Activated CD4-positive, alpha-beta T cell treated with anti-CD3 and anti-CD28 coated beads, Interleukin-2, amount 50 U/mL, for 24 hours (primary cell): ENCODE measurements around the gene RNGTT.

Experiments used
- DNase-seq, 2 donors: peaks; one replicate each; pipeline ENCODE4 v3.0.0-alpha.2; 2020; ENCODE audit warnings: low read depth in 1 of 2, low spot score in 1 of 2

Gene RNGTT

DNA sequence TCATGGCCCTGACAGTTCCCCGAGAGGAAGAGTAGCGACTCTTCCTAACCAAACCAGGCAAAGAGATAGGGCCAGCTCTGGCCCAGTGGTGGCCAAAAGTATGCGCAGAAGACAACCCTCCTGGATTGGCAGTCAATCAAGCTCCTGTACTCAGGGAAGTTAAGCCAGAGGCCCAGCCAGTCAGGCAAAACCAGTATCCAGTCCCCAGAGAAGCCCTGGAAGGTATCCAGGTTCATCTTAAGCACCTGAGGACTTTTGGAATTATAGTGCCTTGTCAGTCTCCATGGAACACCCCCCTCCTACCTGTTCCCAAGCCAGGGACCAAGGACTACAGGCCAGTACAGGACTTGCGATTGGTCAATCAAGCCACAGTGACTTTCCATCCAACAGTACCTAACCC lies 298.3 kb downstream of the RNGTT start:
- DNase-seq: no peak

DNA sequence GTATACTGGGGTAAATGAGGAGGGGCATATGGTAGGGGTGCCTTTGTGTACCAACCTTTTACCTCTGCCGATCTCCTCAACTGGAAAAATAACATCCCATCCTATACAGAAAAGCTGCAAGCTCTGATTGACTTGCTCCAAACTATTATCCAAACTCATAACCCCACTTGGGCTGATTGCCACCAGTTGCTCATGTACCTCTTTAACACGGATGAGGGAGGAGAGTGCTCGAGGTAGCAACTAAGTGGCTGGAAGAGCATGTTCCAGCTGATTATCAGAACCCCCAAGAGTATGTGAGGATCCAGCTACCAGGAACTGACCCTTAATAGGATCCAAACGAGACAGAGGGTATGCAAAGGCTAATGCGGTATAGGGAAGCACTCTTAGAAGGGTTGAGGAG lies 299.6 kb downstream of the RNGTT start:
- no peak for DNase-seq

DNA sequence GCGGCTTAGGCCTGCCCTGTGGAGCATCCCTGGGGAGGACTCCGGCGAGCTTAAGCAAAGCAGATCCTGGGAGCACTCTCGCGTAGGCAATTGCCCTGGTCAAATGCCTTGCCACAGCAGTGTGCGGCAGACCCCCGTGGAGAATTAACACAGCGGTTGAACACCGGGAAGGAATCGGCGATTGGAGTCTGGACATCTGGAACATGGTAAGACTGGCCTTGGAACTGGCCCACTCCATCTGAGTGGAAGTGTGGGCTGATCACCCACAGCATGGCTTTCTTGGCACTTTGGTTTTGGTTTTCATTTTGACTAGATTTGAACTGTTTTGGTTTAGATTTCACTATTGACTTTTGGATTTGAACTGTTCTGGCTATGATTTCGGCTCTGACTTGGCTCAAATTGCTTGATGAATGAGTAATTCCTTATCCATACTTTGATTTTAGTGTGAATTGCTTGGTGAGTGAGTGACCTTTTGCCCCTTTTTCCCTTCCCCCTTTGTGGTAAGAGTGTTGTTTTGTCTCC lies 300.7 kb downstream of the RNGTT start:
- DNase-seq: no peak

DNA sequence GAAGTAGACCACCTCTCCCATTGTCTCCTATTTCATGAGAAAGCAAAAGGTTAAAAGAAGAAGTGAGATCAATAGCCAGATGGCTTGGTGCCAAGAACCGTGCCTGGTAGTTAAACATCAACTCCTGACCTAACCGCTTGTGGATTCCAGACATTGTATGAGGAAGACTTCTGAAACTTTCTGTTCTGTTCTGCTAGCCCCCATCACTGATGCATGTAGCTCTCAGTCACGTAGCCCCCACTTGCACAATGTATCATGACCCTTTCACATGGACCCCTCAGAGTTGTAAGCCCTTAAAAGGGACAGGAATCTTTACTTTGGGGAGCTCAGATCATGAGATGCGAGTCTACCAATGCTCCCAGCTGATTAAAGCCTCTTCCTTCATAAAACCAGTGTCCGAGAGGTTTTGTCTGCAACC lies 301.2 kb downstream of the RNGTT start:
- DNase-seq: no peak

DNA sequence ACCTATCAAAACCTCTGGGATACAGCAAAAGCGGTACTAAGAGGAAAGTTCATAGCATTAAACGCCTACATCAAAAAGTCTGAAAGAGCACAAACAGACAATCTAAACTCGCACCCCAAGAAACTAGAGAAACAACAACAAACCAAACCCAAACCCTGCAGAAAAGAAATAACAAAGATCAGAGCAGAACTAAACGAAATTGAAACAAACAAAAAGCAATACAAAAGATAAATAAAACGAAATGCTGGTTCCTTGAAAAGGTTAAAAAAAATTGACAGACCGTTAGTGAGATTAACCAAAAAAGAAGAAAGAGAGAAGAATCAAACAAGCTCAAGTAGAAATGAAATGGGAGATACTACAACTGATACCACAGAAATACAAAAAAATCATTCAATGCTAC lies 302.3 kb downstream of the RNGTT start:
- no peak for DNase-seq

DNA sequence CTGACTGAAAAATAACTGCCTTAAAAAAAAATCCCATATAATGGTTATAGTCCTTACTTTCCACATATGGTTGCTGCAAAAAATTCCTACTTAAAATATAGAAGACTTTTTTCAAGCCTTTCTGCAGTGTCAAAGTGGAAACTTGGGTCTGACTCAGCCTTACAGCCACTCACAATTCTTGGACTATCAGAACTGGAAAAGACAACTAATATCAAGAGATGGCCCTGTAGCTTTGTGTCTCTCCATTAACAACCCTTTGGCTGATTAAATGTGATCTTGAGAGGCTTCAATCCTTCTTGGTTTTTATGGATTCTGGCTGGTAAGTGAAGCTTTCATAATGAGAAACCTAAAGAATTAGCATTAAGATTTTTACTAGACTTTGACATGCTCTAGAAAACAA lies 307.8 kb downstream of the RNGTT start:
- no peak for DNase-seq

DNA sequence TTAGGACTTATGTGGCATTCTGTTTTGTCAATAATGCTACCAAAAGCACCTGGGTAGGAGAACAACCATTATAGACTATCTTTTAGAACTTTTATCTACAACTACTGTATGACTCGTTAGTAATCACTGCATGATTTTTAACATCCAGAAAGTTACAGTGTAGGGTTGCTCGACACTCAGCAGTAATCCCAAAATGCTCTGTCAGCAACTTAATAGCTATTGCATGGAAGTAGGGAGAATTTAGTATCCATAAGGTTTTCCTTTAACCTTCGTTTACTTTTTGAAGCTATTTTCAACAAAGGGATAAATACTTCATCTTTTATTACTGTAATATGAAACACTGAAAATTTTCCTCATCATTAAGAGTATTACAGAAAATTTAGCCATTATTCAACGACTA lies 309.5 kb downstream of the RNGTT start:
- no peak for DNase-seq

DNA sequence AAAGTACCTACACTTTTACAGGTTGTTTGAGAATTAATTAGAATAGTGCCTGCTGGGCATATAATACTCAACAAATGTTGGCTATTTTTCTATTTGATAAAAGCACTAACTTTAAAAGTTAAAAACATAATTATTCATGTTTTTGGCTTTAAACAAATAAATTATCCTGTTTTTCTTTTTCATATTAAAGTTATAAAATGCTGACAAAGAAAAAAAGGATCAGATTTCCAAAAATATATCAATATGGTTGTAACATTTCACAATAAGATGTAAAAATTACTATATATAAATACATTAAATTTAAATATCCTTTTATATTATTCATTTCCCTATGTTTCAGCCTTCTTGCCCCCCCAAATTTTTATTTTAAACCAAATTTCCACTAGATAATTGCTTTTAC lies 312.0 kb downstream of the RNGTT start:
- DNase-seq: no peak

DNA sequence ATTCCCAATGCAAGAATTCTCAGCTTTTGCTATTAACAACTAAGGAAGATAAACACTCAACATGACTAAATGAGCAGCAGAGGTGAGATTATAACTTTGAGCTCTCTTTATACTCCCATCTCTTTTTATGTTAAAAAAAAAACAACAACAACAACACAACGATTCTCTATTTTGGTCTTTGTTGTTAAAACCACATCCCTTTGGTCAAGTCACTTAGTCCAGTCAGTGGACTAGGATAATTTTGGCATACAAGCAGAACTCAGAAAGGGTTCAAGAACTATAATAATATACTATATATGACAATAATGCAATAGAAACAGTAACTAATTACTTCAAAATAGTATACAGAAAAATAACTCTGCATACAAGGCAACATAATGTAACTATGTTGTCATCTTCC lies 312.4 kb downstream of the RNGTT start:
- DNase-seq: no peak

DNA sequence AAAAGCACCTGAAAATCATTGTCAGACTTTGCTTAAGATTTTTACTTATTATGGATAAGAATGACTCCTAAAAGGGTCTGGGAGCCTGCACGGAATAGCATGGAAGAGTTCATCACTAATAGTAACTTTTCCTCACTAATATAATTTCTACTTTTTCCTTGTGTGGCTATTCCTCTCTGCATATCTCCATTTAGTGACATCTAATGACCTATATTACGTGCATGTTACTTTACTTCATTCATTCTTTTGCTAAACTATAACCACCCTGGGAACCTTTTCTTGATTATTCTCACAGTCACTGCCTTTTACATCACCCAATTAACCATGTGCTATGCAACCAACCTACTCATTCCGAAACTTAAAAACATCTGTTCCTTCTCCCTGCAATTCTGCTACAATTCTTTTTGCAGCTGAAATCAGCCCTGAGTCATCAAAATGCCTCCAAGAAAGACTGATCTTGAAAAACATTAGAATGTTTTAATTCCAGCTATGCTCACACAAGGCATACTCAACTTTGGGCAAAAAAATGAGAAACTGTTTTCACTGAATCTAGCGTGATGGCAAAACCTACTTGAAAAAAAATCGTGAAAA lies 313.3 kb downstream of the RNGTT start:
- DNase-seq: no peak

DNA sequence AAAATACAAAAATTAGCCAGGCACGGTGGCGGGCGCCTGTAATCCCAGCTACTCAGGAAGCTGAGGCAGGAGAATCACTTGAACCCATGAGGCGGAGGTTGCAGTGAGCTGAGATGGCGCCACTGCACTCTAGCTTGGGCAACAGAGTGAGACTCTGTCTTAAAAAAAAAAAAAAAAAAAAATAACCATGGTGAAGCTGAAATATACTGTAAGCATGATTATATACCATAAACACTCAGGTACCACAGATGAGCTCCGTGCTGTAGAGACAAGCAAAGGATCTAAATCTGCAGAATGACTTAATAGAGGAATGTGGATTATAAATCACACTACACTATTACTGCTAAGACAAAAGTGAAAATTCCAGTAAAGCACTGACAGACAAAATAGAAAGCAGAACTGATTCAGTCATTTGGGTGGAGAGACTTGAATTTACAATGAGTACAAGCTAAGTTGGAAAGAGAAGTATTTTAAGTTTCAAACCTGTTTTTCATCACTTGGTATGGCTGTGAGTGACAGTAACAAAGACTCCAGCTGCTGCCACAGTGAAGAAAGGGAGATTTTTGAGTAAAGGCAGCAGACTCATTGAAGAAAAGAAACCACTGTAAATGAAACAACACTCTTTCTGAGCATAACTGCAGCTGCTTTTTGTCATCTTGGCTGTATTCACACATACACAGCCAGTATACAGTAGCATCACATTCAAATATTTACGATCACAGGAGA lies 322.1 kb downstream of the RNGTT start:
- no peak for DNase-seq

DNA sequence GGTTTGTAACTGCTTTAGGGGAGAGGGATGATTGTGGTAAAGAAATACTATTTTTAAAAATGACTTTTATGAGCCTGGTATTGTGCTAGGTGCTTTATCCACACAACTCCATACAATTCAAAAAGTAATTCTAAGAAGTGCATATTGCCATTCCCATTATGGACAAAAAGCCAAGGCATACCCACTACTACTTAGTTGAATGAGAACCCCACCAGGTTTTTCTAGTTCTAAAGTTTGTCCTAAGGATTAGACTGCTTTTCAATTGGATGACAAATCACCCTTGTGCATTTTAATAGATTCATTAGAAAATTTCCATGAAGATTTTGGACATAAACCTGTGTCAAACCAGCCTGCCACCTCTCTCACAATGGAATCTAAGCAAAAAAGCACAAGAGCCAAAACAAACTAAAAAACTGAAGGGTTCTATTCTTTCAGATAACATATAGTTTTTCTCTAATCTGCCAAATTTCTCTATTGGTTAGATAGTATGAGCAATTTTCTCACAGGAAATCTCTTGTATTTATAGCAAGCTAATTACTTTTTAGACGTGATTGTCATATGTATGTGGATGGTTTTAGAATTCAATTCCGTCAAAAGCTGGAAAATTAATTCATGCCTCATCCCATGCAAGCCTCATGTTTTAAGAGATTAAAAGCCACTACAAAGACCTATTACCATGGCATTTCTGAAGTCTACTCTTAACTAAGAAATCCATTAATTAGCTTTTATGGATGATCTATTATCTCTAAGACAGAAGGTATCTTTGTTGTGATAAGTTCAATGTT lies 325.5 kb downstream of the RNGTT start:
- DNase-seq: no peak

DNA sequence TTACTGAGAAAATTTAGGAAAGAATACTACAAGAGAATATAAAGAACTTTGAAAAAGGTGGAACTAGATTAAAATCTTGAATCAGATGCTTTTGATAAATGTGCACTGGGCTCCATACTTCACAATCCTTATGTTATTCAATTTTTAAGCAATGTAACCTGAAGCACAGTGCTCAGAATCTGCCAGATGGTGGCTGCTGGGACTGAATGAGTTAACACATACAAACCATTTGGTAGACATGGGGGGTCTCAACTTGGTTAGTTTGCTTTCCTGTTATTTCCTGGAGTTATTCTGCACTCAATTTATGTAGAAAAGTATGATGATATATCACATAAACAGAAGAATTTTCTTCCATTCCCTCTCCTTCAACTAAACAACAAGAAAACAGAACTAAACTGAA lies 326.5 kb downstream of the RNGTT start:
- no peak for DNase-seq

DNA sequence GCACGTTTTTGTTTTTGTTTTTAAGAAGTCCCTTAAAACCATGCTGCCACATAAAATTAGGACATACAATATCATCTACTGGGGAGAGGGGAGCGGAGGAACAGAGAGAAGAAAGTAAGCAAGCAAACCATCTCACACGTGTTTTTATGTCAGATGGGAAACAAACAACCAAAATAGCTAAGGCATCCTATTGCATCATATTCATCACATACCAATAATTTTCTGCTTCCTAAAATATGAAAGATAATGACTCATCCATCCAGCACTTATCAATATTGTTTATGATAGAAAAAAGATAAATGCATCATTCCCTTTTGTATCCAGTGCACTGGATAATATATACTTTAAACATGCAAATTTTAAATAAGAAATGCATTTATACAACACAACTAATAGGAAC lies 329.6 kb downstream of the RNGTT start:
- no peak for DNase-seq

DNA sequence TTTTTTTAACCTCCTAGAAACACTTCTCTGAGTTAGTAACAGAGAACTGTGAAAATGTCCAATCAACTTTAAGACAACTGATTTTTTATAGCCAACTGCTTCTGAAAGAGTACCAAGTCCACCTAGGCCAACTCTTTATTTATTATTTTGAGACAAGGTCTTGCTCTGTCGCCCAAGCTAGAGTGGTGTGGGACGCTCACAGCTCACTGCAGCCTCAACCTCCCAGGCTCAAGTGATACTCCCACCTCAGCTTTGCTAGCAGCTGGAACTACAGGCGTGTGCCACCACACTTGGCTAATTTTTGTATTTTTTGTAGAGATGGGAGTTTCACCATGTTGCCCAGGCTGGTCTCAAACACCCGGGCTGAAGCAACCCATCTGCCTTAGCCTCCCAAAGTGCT lies 331.6 kb downstream of the RNGTT start:
- no peak for DNase-seq

DNA sequence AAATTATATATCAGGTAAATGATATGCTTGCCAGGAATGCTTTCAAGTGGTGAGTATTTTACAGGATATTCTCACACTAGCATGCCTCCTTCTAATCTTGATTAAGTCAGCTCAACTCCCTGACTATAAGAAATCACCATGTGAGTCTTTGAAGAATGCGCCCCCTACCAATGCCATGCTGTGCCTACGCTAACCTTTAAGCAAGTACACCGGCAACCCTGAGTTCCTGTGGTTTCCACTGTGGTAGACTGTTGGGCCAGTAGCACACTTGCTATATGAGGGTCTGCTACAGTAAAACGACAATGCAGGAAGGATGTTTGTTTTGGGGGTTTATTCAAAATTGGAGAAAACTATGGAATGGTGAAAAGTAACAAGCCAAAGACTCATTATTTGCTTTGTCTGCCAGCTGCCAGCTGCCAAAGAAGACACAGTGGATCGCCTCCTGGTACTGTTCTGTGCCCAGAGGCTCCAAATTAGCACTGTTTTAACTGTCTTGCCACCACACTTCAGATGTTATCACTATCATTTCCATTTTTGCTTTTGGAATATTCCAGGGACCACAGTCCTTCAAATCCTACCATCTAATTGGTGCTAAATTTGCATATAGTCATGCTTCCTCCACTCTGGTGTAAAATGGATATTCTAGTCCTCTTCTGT lies 333.5 kb downstream of the RNGTT start:
- no peak for DNase-seq

DNA sequence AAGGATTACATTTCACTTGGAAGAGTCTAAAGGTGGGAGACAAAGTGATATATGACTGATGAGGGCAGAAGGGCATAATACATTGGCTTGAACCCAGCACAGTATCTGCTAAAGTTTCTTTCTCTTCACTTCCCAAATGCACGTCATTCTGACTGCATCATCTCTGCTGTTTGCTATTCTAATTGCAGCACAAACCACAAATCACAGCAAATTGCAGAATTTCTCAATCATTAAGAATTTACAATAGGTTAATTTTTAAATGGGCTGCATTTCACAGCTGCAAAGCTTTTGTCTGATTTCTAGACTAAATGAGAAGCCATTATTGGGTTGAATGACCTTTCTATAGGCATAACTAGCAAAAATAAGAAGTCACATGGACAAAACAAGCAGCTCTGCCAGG lies 337.0 kb downstream of the RNGTT start:
- no peak for DNase-seq

DNA sequence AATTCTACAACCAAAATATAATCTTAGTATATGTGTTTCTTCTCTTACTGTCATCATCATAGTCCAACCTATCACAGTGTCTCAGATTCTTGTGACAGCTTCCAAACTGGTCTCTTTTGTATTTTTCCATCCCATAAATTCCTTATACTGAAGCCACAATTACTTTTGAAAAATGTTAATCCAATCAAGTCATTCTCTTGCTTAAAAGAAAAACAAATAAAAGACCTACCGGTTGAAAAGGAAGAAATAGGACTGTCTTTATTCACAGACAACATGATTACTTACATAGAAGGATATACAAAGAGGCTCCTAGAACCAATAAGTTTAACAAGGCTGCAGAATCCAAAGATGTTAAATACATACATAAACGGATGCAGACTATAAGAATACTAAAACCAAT lies 339.9 kb downstream of the RNGTT start:
- DNase-seq: no peak

DNA sequence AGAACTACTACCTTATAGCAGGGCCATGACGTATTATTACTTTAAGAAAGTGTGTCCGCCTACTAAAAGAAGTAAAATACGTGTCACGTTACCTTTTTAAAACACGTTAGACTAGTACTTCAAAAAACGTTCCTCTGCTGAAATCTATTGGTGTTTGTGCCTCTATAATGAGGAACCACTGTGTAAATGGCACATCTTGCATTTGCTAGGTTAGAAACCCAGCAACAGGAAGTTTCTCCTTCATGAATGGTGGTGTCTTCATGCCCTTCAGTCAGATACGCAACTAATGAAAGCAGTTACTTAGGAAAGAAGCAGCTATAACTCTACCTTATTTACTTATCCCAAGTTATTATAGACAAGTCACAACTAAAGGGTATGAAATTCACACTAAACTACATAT lies 343.5 kb downstream of the RNGTT start:
- no peak for DNase-seq

DNA sequence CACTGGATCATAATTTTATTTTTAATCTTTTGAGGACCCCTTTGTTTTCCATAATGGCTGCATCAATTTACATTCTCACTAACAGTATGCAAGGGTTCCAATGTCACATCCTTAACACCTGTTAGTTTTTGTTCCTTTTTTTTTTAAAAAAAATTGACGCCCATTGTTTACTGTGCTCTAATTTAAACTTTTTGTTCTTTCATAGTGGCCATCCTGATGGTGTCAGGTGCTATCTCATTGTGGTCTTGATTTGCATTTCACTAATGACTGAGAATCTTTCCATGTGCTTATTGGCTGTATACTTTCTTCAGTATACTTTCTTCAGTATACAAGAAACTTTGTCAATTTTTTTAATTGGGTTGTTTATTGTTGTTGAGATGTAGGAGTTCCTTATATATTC lies 347.0 kb downstream of the RNGTT start:
- DNase-seq: no peak

DNA sequence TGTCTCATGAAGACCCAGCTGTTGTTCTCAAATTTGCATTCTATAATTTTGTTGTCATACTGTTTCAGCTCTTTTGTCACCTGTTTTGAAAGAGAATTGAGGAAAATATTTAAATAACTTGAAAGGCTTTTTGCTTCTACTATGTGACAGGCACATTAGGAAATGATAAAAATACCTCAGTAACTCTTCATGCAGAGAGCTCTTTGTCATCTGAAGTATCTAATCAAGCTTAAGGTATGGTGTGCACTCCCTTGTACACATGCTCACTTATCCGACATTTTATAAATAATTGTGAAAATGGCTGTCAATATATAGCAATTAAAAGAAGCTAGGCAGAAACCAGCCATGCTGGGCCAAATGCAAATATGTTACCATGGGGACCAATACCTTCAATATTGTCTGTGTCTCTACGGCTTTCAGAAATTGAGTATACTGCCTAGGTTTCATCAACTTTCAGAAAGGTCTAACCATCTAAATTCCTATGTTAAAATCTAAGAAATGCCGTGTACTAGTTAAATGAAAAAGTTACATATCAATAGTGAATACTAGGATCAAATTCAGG lies 349.0 kb downstream of the RNGTT start:
- no peak for DNase-seq
